Ovary (tissue), 3 donors: ENCODE data around the gene SAXO2.

Source experiments
- CTCF ChIP-seq, 3 donors: fragments of 450-650 bp in 2 of 3; fragments of 200-600 bp in 1 of 3; IDR thresholded peaks; one replicate each; pipeline versions ENCODE4 v1.5.1 to v1.8.0; 2016 to 2022; ENCODE audit warnings: antibody characterized with exemption in 3 of 3, mild to moderate bottlenecking in 1 of 3
- EP300 ChIP-seq: sonication (generic); formaldehyde crosslinking; IDR thresholded peaks from one replicate; pipeline ENCODE4 v1.6.1; 2017; ENCODE audit warnings: antibody characterized with exemption
- POLR2A ChIP-seq: fragments of 450-650 bp; IDR thresholded peaks from one replicate; pipeline ENCODE4 v1.6.1; 2017; ENCODE audit warnings: antibody characterized with exemption, mild to moderate bottlenecking, moderate library complexity
- donor health status: DM: no; HTN: no; CAD: no.

GRCh38 chr15:82317091-82317489 is 54.5 kb downstream of the SAXO2 start:
- TF ChIP-seq CTCF (IDR thresholded peaks at IDR 0.05) (no peak), POLR2A (no peak), EP300 (no peak)
